B cell (primary cell): ENCODE data around the gene BID. TPM values are rescaled to one million over a fixed set of nuclear protein-coding genes. Genes with fewer than 3 reads are reported as not detected.

Experiments
- ATAC-seq: fragments of 200-7000 bp; cut with Tn5 transposase; one replicate; pipeline ENCODE4 v1.10.0; 2021; ENCODE audit warnings: low read depth, mild to moderate bottlenecking, moderate number of reproducible peaks, moderate library complexity
- CTCF ChIA-PET: fragments of 350-600 bp; sonication (Branson Sonifier 250); formaldehyde crosslinking; loops from one replicate; lab custom pipeline; 2021; ENCODE audit warnings: antibody characterized with exemption, inconsistent platforms; lab: Charles Lee
- POLR2A ChIA-PET: fragments of 350-600 bp; sonication (Branson Sonifier 250); formaldehyde crosslinking; loops from one replicate; lab custom pipeline; 2021; ENCODE audit warnings: antibody characterized with exemption; lab: Charles Lee
- DNase-seq: peaks from one replicate; pipeline ENCODE4 v3.0.0; 2013
- H2AFZ ChIP-seq: 2 replicates; pipeline ENCODE4 v1.6.1; 2012; ENCODE audit warnings: mild to moderate bottlenecking, low read depth, low read length; ENCODE audit not compliant: insufficient read depth, poor library complexity, severe bottlenecking
- H3K27ac ChIP-seq, 2 donors: 1 replicate in 1 of 2; 2 replicates in 1 of 2; pipeline ENCODE4 v1.5.1; 2012 to 2013; ENCODE audit warnings: low read length in 2 of 2, mild to moderate bottlenecking in 2 of 2, moderate library complexity in 1 of 2
- H3K27me3 ChIP-seq, 4 experiments: fragments of 200-600 bp in 1 of 4; sonication (generic) in 1 of 4; replicated peaks in 1 of 4; 1 replicate in 2 of 4; 2 replicates in 2 of 4; pipeline versions ENCODE4 v1.6.1 to v1.7.0; 2013 to 2016; ENCODE audit warnings: low read length in 3 of 4, mild to moderate bottlenecking in 2 of 4, mixed read lengths in 1 of 4, moderate library complexity in 1 of 4; ENCODE audit not compliant: insufficient read depth in 4 of 4, control insufficient read depth in 3 of 4; ENCODE audit errors: control extremely low read depth in 1 of 4
- H3K36me3 ChIP-seq, 2 experiments: replicated peaks in 1 of 2; 1 replicate in 1 of 2; 2 replicates in 1 of 2; pipeline versions ENCODE4 v1.6.1 to v1.7.1; 2013; ENCODE audit warnings: low read length in 1 of 2; ENCODE audit not compliant: insufficient read depth in 2 of 2, control insufficient read depth in 1 of 2; ENCODE audit errors: control extremely low read depth in 1 of 2, extremely low read depth in 1 of 2
- H3K4me1 ChIP-seq, 2 donors: fragments of 200-600 bp in 1 of 2; sonication (generic) in 1 of 2; 1 replicate in 1 of 2; 2 replicates in 1 of 2; pipeline versions ENCODE4 v1.5.1 to v1.6.1; 2013 to 2017; ENCODE audit warnings: low read length in 2 of 2; ENCODE audit not compliant: control insufficient read depth in 2 of 2, insufficient read depth in 2 of 2
- H3K4me2 ChIP-seq: replicated peaks from 2 replicates; pipeline ENCODE3; 2012; ENCODE audit warnings: mild to moderate bottlenecking, low read depth, low read length; ENCODE audit not compliant: poor library complexity, severe bottlenecking
- H3K4me3 ChIP-seq, 5 experiments: fragments of 200-600 bp in 1 of 5; sonication (generic) in 1 of 5; 1 replicate in 3 of 5; 2 replicates in 2 of 5; pipeline versions ENCODE4 v1.5.1 to v1.7.0; 2011 to 2016; ENCODE audit warnings: low read length in 4 of 5, mild to moderate bottlenecking in 4 of 5, low read depth in 2 of 5, control low read depth in 1 of 5, moderate library complexity in 1 of 5; ENCODE audit not compliant: insufficient read depth in 1 of 5; ENCODE audit errors: control extremely low read depth in 1 of 5, extremely low read depth in 1 of 5
- H3K79me2 ChIP-seq: fragments of 200-600 bp; sonication (generic); one replicate; pipeline ENCODE4 v1.6.0; 2016; ENCODE audit warnings: low read length; ENCODE audit not compliant: control insufficient read depth, insufficient read depth
- H3K9ac ChIP-seq: fragments of 200-600 bp; sonication (generic); 2 replicates; pipeline ENCODE4 v1.6.1; 2017; ENCODE audit warnings: mild to moderate bottlenecking, low read length, moderate library complexity
- H3K9me3 ChIP-seq, 3 donors: one replicate each; pipeline versions ENCODE4 v1.6.1 to v1.7.1; 2013; ENCODE audit warnings: low read length in 2 of 3; ENCODE audit not compliant: control insufficient read depth in 2 of 3, insufficient read depth in 1 of 3; ENCODE audit errors: control extremely low read depth in 1 of 3
- H4K20me1 ChIP-seq: 2 replicates; pipeline ENCODE4 v1.6.0; 2012; ENCODE audit warnings: mild to moderate bottlenecking, low read length; ENCODE audit not compliant: insufficient read depth, control insufficient read depth, poor library complexity, severe bottlenecking
- H3K27ac Mint-ChIP-seq: one replicate; pipeline ENCODE4 v1.8.0; 2021; ENCODE audit warnings: mixed read lengths
- H3K27me3 Mint-ChIP-seq: one replicate; pipeline ENCODE4 v1.8.0; 2021; ENCODE audit warnings: mixed read lengths
- H3K4me1 Mint-ChIP-seq: one replicate; pipeline ENCODE4 v1.8.0; 2021; ENCODE audit warnings: mixed read lengths
- H3K4me3 Mint-ChIP-seq: one replicate; pipeline ENCODE4 v1.8.0; 2021; ENCODE audit warnings: mixed read lengths
- H3K9me3 Mint-ChIP-seq: one replicate; pipeline ENCODE4 v1.8.0; 2022; ENCODE audit warnings: mixed read lengths; ENCODE audit not compliant: insufficient read depth
- EZH2 ChIP-seq: IDR thresholded peaks from 2 replicates; pipeline ENCODE4 v1.6.1; 2012; ENCODE audit warnings: borderline replicate concordance, low read depth, mild to moderate bottlenecking, moderate library complexity, low read length; ENCODE audit not compliant: insufficient read depth, poor library complexity, severe bottlenecking
- WGBS: methylation state at CpG from one replicate; pipeline ENCODE4 v1.1.5; 2013; ENCODE audit warnings: missing lambda C conversion rate; ENCODE audit not compliant: insufficient coverage; 5-methylcytosine and 5-hydroxymethylcytosine counted together
- intact Hi-C: fragments of 100-400 bp; cut with micrococcal nuclease; formaldehyde crosslinking; loops from one replicate; pipeline ENCODE4 v1.10.0; 2022
- polyA plus RNA-seq: library from polyadenylated mRNA; depleted of rRNA; stranded (reverse); fragments of >200 nt; gene quantifications from 2 replicates; pipeline ENCODE4 v1.2.3, GENCODE V29; 2012
- total RNA-seq, 2 donors: library from RNA; stranded (reverse); fragments of 120-200 nt in 1 of 2; gene quantifications; 1 replicate in 1 of 2; 2 replicates in 1 of 2; pipeline versions ENCODE4 v1.2.3 to v1.2.4, GENCODE V29; 2013 to 2022
- TF ChIP-seq, protein P1 (sequence below): fragments of 200-600 bp; IDR thresholded peaks from one replicate; pipeline ENCODE4 v1.8.0; 2022; ENCODE audit warnings: antibody characterized with exemption, mild to moderate bottlenecking

BID gene
- total and polyA plus RNA-seq, 2 donors (not counting 1 experiment from before 2014, with no cell fraction given): 17.5 to 23.3 TPM

DNA sequence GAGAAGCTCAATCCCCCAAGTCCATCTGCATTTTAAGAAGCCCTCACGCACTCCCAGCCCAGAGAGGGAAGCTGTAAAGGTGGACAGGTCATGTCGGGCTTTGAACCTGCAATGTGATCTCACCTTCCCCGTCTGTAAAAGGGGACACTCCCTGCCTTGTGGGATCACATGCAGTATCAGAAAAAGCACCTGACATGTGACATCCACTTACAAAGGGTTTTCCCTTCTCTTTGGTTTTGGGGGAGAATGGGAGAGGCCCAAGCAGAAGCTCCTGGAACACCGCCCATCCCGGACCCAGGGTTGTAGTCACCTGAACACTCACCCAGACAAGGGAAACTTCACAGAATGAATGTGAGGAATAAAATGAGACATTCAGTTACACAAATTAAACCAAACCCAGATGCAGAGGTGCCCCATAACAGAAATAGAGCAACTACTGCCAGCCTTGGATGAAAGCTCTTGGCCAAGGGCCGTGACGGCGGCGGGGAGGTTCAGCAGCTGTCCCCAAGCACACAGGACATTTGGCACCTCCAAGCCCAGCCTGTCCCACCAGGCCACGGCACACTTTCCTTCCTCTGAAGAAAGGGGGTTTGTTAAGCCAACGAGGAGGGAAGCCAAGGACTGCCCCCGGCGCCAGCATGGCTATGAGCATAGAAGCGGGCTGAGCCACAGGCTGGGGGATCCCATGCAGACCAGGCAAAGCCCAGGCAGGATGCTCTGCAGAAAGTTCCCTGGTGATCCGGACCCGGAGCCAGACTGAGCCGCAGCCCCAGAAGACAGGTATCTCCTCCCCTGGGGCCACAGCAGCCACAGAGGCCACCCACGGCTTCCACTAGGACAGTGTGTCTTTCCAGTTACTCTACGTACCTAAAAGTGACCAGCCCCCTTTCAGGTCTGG lies 3.8 kb downstream of the BID start:
- Histone ChIP-seq H3K27ac (peak overlapping the region in 1 of 2 donors; percentile 39), H3K79me2 (peaks cover 61% of the 10 kb centered on the region), H3K9me3 (no peaks in the 10 kb centered on the region), H2AFZ (no peak overlapping the region), H3K4me1 (peaks cover 50 to 68% of the 10 kb centered on the region in 2 donors), H3K27me3 (no peaks in the 10 kb centered on the region), H3K4me3 (no peak overlapping the region), H4K20me1 (peaks cover 19% of the 10 kb centered on the region), H3K36me3 (peaks cover 0 to 3% of the 10 kb centered on the region in 2 experiments), H3K9ac (no peak overlapping the region), H3K4me2 (peak overlapping the region; percentile 17)
- TF ChIP-seq, protein P1, sequence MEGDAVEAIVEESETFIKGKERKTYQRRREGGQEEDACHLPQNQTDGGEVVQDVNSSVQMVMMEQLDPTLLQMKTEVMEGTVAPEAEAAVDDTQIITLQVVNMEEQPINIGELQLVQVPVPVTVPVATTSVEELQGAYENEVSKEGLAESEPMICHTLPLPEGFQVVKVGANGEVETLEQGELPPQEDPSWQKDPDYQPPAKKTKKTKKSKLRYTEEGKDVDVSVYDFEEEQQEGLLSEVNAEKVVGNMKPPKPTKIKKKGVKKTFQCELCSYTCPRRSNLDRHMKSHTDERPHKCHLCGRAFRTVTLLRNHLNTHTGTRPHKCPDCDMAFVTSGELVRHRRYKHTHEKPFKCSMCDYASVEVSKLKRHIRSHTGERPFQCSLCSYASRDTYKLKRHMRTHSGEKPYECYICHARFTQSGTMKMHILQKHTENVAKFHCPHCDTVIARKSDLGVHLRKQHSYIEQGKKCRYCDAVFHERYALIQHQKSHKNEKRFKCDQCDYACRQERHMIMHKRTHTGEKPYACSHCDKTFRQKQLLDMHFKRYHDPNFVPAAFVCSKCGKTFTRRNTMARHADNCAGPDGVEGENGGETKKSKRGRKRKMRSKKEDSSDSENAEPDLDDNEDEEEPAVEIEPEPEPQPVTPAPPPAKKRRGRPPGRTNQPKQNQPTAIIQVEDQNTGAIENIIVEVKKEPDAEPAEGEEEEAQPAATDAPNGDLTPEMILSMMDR: no peak
- TF ChIP-seq EZH2: no peak
- no peaks in the 10 kb centered on the region for H3K9me3 Mint-ChIP-seq
- H3K27me3 Mint-ChIP-seq: no peaks in the 10 kb centered on the region
- intact Hi-C loops: loop anchor here (5.0 kb wide), 1 partner anchor 232 kb away; no protein-coding TSS in a partner anchor
- peaks cover 56% of the 10 kb centered on the region for H3K4me1 Mint-ChIP-seq
- H3K27ac Mint-ChIP-seq: peak overlapping the region; percentile 93
- 93% methylated on average over 13 of the region's 19 CpGs for WGBS
- no peak for DNase-seq
- ChIA-PET POLR2A (interaction anchor here (3.9 kb wide), 1 partner anchor 16 kb away, joined by 14 read pairs; no protein-coding TSS in a partner anchor), CTCF (interaction anchor here (1.3 to 6.6 kb wide), 2 partner anchors 15 to 306 kb away, joined by 4 to 73 read pairs; no protein-coding TSS in a partner anchor)
- ATAC-seq: no peak
- H3K4me3 Mint-ChIP-seq: no peak overlapping the region

DNA sequence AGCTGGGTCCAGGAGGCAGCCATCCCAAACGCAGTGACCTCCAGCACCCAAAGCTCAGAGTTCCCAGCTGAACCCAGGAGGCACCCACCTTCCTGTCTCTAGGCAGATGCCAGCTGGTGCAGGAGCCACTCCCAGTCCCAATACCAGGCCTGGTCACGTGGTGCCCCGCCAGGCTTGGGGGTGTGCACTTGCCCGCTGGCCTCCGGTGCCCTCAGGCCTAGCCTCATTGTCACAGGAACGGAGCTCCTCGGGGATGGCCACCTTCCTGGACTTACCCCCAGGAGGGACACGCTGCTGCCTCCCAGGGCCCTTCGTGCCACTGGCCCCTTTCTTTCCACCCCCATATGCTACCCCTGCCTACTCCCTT lies 4.6 kb downstream of the BID start:
- TF ChIP-seq EZH2: no peak
- H4K20me1 ChIP-seq: peaks cover 19% of the 10 kb centered on the region
- Mint-ChIP-seq H3K4me1 (peaks cover 52% of the 10 kb centered on the region), H3K27ac (no peak overlapping the region), H3K9me3 (no peaks in the 10 kb centered on the region), H3K4me3 (no peak overlapping the region), H3K27me3 (no peaks in the 10 kb centered on the region)
- H3K4me1 ChIP-seq: peaks cover 48 to 63% of the 10 kb centered on the region in 2 donors
- no peak overlapping the region for H2AFZ ChIP-seq
- H3K27ac ChIP-seq: no peak overlapping the region
- H3K27me3 ChIP-seq: no peaks in the 10 kb centered on the region
- no peak overlapping the region for H3K4me2 ChIP-seq
- H3K4me3 ChIP-seq: no peak overlapping the region
- H3K9me3 ChIP-seq: no peaks in the 10 kb centered on the region
- intact Hi-C loops: loop anchor here (5.0 kb wide), 1 partner anchor 233 kb away; no protein-coding TSS in a partner anchor
- H3K36me3 ChIP-seq: peaks cover 0 to 3% of the 10 kb centered on the region in 2 experiments
- WGBS: 88% methylated on average over 9 of the region's 9 CpGs
- ChIA-PET CTCF (interaction anchor here (1.3 to 6.6 kb wide), 2 partner anchors 15 to 307 kb away, joined by 4 to 73 read pairs; no protein-coding TSS in a partner anchor), POLR2A (no interaction called here)
- H3K9ac ChIP-seq: no peak overlapping the region
- DNase-seq: no peak
- H3K79me2 ChIP-seq: peaks cover 68% of the 10 kb centered on the region
- no peak for ATAC-seq
